ENCODE data around the gene GBA3. TPM values are rescaled to one million over a fixed set of nuclear protein-coding genes. Genes with fewer than 3 reads are reported as not detected.
A peak's percentile ranks its signal among the peaks of the same experiment; 100 is the strongest.

Gene GBA3
- total RNA-seq, 1 experiment from 2014 or later, result not detected

GRCh38 chr4:22780317-22780716 is 87.6 kb downstream of the GBA3 start:
- no peak for DNase-seq (ENCODE audit: low spot score)

- no peak for DNase-seq (ENCODE audit: low spot score)
These were observed 88.1 kb downstream of the GBA3 start for GRCh38 chr4:22780797-22781196.

DNA sequence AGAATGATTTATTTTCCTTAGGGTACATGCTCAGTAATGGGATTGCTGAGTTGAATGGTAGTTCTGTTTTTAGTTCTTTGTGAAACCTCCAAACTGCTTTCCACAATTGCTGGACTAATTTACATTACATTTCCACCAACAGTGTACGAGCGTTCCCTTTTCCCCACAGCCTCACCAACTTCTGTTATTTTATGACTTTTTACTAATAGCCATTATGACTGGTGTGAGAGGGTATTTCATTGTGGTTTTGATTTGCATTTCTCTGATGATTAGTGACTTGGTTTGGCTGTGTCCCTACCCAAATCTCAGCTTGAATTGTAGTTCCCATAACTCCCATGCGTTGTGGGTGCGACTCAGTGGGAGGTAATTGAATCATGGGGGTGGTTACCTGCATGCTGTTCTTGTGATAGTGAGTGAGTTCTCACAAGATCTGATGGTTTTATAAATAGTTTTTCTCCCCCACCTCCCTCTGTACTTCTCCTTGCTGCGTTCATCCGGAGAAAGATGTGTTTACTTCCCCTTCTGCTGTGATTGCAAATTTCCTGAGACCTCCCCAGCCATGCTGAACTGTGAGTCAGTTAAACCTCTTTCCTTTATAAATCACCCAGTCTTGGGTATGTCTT is 95.1 kb downstream of the GBA3 start:
- DNase-seq (ENCODE audit: low spot score), result peak; percentile 9

DNA sequence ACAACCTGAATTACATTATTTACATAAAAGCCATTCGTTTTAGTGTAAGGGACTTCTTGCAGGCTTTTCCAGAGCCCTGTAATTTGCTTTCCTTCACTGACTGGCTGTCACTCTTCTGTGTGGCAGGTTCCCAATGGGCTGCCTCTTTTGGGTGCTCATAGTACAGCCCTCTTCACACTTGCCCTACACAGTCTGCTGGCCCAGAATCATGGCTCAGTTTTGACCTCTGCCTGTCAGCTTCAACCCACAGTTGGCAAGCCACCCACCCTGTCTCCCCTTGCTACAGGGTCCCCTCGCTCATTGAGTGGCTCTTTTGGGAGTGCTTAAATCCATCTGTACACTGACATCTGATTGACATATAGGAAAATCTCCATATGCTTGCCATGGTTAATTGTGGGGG is 97.9 kb downstream of the GBA3 start:
- DNase-seq (ENCODE audit: low spot score), result no peak

- no peak for DNase-seq (ENCODE audit: low spot score)
These were observed 102.0 kb downstream of the GBA3 start for GRCh38 chr4:22794732-22795131.

DNA sequence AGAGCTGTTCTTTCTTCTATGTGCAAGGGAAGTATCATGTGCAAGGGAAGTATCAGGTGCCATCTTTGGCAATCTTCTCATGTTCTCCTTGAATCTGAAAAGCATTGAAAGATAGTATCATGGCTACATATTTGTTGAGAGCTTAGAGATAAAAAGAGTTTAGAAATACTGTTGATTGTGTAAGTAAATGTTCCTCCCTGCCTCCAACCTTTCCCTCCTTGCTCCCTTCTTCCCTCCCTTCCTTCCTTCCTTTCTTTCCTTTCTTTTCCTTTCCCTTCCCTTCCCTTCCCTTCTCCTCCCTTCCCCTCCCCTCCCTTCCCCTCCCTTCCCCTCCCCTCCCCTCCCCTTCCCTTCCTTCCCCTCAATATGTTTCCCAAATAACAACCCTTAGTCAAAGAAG is 108.7 kb downstream of the GBA3 start:
- no peak for DNase-seq (ENCODE audit: low spot score)

- DNase-seq (ENCODE audit: low spot score), result no peak
These were observed 110.1 kb downstream of the GBA3 start for GRCh38 chr4:22802876-22803275.

GRCh38 chr4:22803512-22803911 is 110.8 kb downstream of the GBA3 start:
- no peak for DNase-seq (ENCODE audit: low spot score)

DNA sequence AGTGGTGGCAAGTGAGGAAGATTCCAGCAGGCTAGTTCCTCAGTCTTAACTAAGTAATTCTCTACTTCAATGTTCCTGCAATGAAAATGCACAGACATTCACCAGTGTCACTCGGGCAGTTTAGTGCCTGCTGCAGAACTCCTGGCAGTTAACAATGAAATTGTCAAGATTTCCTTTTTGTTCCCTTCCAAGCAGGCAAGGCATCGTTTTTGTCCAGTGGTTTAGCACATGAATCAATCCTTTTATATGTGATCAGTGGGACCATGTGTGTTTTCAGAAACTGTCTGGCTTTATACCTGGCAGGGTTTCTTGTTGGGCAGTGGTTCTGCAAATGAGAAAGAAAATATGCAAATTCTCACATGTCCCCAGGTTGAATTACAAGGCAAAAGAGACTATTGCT is 122.2 kb downstream of the GBA3 start:
- DNase-seq (ENCODE audit: low spot score), result no peak

DNA sequence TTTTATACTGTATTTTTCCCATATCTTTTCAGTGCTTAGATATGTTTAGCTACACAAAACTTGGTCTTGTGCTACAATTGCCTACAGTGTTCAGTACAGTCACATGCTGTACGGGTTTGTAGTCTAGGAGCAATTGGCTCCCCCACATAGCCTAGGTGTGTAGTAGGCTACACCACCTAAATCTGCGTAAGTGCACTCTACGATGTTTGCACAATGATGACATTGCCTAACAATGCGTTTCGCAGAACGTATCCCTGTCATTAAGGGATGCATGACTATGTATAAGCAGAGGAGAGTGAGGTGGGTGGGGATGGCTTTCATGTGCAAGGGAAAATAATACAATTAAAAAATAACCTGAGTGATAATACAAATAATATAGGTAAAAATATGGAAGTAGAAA is 131.4 kb downstream of the GBA3 start:
- no peak for DNase-seq (ENCODE audit: low spot score)

DNA sequence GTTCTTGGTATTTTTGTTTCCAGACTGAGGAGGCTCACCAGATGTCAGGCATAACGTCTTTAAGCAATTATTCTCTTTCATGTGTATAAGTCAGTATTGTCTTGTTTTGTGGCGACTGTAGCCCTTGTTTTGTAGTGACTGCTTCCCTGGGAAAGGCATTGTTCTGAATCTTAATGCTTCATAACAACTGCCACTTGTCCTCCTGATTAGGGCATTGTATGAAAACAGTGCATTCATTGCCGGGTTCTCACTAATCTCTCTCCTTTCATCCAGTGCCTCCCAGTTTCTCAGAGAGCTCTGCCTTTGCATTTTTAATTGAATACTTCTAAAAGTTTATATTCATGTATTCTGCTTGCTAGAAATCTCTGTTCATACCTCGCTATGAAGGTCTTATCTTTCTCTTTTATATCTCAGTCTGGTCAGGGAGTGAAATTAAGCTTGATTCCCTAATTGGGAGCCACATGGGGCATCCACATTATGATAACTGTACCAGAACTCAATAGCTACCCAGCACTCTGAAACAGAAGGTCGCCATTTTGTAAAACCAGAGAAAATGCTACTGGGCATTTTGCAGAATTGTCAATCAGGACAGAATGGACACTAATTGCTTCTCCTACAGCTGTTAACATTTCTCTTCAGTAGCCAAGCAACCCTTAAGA is 149.8 kb downstream of the GBA3 start:
- no peak for DNase-seq (ENCODE audit: low spot score)

- DNase-seq (ENCODE audit: low spot score), result no peak
These were observed 155.6 kb downstream of the GBA3 start for GRCh38 chr4:22848332-22848731.

DNA sequence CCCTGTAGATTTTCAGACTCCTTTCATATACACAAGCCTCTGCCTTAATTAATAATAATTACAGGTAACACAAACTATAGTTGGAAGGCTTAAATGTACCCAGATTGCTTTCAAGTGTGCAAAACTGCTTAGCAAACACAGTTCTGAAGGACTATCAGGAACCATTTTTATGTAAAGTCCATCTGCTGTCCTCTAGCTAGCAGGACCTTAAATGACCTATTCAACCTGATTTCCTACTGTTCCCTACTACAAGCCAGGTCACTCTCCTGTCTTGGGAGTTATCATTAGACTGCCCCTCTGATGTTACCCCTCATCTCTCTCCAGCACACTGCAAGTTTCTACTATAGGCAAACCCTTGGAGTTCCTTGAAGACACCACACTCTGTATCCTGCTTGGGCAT is 157.3 kb downstream of the GBA3 start:
- no peak for DNase-seq (ENCODE audit: low spot score)

DNA sequence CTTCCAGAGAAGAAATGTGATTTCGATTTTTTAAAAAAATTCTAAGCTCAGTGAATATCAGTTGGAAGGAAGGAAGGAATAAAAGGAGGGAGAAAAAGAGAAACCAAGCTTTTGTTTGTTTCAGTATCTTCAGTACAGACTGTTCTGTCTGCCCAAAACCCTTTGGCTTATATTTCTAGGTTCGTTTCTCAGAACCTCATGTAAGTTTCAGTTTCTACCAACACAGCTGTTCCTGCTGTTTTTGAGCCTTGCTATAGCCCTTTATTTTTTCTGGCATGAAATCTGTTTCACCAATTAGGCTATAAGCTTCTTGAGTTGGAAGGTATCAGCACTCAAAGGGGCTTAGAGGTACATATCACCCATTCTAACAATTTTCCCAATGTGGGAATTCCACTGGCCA is 157.9 kb downstream of the GBA3 start:
- no peak for DNase-seq (ENCODE audit: low spot score)

DNA sequence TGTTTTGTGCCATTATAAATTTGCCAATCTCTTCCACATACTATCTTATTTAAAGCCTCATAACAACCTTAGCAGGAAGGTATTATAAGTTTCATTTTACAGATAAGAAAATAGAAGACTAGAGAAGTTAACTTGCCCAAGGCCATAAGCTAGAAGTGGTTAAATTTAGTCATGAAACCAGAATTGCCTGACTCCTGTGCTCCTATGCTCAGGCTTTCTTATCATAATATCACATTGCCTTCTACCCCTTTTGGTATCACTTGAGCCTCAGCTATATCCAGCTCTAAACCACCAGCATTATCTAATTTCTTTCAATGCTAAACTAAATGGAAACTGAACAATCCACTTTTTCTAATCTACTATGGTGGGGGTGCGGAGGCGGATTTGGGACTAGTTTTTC is 164.7 kb downstream of the GBA3 start:
- DNase-seq (ENCODE audit: low spot score), result no peak

- no peak for DNase-seq (ENCODE audit: low spot score)
These were observed 166.6 kb downstream of the GBA3 start for GRCh38 chr4:22859318-22859717.

Other genes starting within 250 kb of the GBA3 start
- 22.6 and 31.1 TPM in 2 replicates for gene ADGRA3, start 176.9 kb upstream of the GBA3 start, total RNA-seq (2014; rRNA removed; shearing (Covaris generic))

Measured in A172 (cell line).